K562 (cell line): ENCODE measurements around the gene ZFP92. TPM values are rescaled to one million over a fixed set of nuclear protein-coding genes. Genes with fewer than 3 reads are reported as not detected.

Experiments used
- BRD4 ChIP-seq: fragments of 200-600 bp; sonication (generic); IDR thresholded peaks from 2 replicates; pipeline ENCODE4 v1.6.1; 2017; ENCODE audit warnings: inconsistent platforms
- CBFA2T2 ChIP-seq: fragments of 450-650 bp; conservative IDR thresholded peaks from 2 replicates; pipeline ENCODE4 v1.6.1; 2017; ENCODE audit warnings: mild to moderate bottlenecking
- CBX5 ChIP-seq: IDR thresholded peaks from 2 replicates; pipeline ENCODE4 v1.6.1; 2014; ENCODE audit warnings: low read depth, borderline replicate concordance
- CEBPG ChIP-seq, 3 experiments: fragments of 200-800 bp in 1 of 3; sonication (Bioruptor generic) in 1 of 3; sonication (generic) in 1 of 3; formaldehyde crosslinking in 1 of 3; IDR thresholded peaks in 2 of 3; conservative IDR thresholded peaks in 1 of 3; 2 replicates each; pipeline versions ENCODE4 v1.6.1 to v1.8.0; 2016 to 2022; ENCODE audit warnings: missing compliant biosample characterization in 2 of 3, missing genetic modification characterization in 2 of 3, mild to moderate bottlenecking in 1 of 3, missing genetic modification reagents in 1 of 3
- CXXC5 ChIP-seq: fragments of 250-450 bp; sonication (Bioruptor Pico); IDR thresholded peaks from 2 replicates; pipeline ENCODE4 v1.8.0; 2022; ENCODE audit warnings: inconsistent platforms, mild to moderate bottlenecking, moderate library complexity
- EP400 ChIP-seq: fragments of 450-650 bp; IDR thresholded peaks from 2 replicates; pipeline ENCODE4 v1.6.1; 2017; ENCODE audit warnings: antibody characterized with exemption, mild to moderate bottlenecking, moderate library complexity
- FOXJ3 ChIP-seq: sonication (generic); formaldehyde crosslinking; IDR thresholded peaks from 2 replicates; pipeline ENCODE4 v1.4.0; 2020; ENCODE audit warnings: mild to moderate bottlenecking, missing genetic modification reagents
- JUND ChIP-seq, 2 experiments: IDR thresholded peaks; 2 replicates in 1 of 2; 3 replicates in 1 of 2; pipeline ENCODE4 v1.6.1; 2011; ENCODE audit warnings: borderline replicate concordance in 2 of 2, low read depth in 2 of 2, low read length in 2 of 2, improper control_type of control experiment in 1 of 2, missing biosample characterization in 1 of 2, missing genetic modification characterization in 1 of 2, missing genetic modification reagents in 1 of 2
- L3MBTL2 ChIP-seq: fragments of 450-650 bp; IDR thresholded peaks from 2 replicates; pipeline ENCODE4 v1.6.1; 2016; ENCODE audit warnings: mild to moderate bottlenecking, moderate library complexity
- MITF ChIP-seq: IDR thresholded peaks from 2 replicates; pipeline ENCODE4 v1.6.1; 2014; ENCODE audit warnings: antibody characterized with exemption
- RCOR1 ChIP-seq, 2 experiments: IDR thresholded peaks; 2 replicates each; pipeline ENCODE4 v1.6.1; 2012; ENCODE audit warnings: low read depth in 2 of 2, low read length in 2 of 2, borderline replicate concordance in 1 of 2, improper control_type of control experiment in 1 of 2
- TCFL5 ChIP-seq: fragments of 250-450 bp; sonication (Bioruptor Pico); conservative IDR thresholded peaks from 2 replicates; pipeline ENCODE4 v1.6.1; 2021; ENCODE audit warnings: mild to moderate bottlenecking, moderate library complexity, matching md5 sums
- TFE3 ChIP-seq: fragments of 450-650 bp; formaldehyde crosslinking; IDR thresholded peaks from 2 replicates; pipeline ENCODE4 v1.4.0; 2020; ENCODE audit warnings: mild to moderate bottlenecking, mixed read lengths
- TOE1 ChIP-seq, 2 experiments: fragments of 450-650 bp in 1 of 2; sonication (generic) in 1 of 2; formaldehyde crosslinking in 1 of 2; IDR thresholded peaks; 2 replicates each; pipeline versions ENCODE4 v1.7.1 to v1.8.0; 2016 to 2022; ENCODE audit warnings: borderline replicate concordance in 2 of 2, mild to moderate bottlenecking in 2 of 2, antibody characterized with exemption in 1 of 2, inconsistent platforms in 1 of 2, low read depth in 1 of 2, missing genetic modification reagents in 1 of 2, moderate library complexity in 1 of 2
- ZNF197 ChIP-seq: fragments of 200-800 bp; sonication (Bioruptor generic); IDR thresholded peaks from 2 replicates; pipeline ENCODE4 v1.6.1; 2016; ENCODE audit warnings: low read depth, missing genetic modification characterization, missing compliant biosample characterization
- ZNF584 ChIP-seq: fragments of 200-800 bp; sonication (Bioruptor generic); IDR thresholded peaks from 2 replicates; pipeline ENCODE4 v1.6.1; 2016; ENCODE audit warnings: low read depth, mild to moderate bottlenecking, missing genetic modification characterization, missing compliant biosample characterization
- ZNF644 ChIP-seq: fragments of 200-800 bp; sonication (Bioruptor generic); IDR thresholded peaks from 2 replicates; pipeline ENCODE4 v1.6.1; 2016; ENCODE audit warnings: low read depth, missing genetic modification characterization, missing compliant biosample characterization
- ZNF76 ChIP-seq: fragments of 250-450 bp; sonication (Bioruptor Pico); IDR thresholded peaks from 2 replicates; pipeline ENCODE4 v1.4.0; 2020; ENCODE audit warnings: mild to moderate bottlenecking, moderate library complexity, borderline replicate concordance
- ZNF766 ChIP-seq: fragments of 200-800 bp; sonication (Bioruptor generic); conservative IDR thresholded peaks from 2 replicates; pipeline ENCODE4 v1.6.1; 2016; ENCODE audit warnings: missing genetic modification characterization, missing compliant biosample characterization
- polyA plus RNA-seq, 8 experiments: library from polyadenylated mRNA; depleted of rRNA in 4 of 8; stranded (reverse) in 5 of 8; unstranded in 3 of 8; fragments of >200 nt; fragmentation: Nextera tagmentation in 2 of 8; fragmentation: Illumina TruSeq in 1 of 8; extraction: Ambion mirVana in 2 of 8; extraction: Trizol in 1 of 8; gene quantifications; 2 replicates each; pipeline versions ENCODE4 v1.2.1 to v1.2.3, GENCODE V29; 2011 to 2014; ENCODE audit warnings: inconsistent platforms in 1 of 8, missing spikeins in 1 of 8
- total RNA-seq, 7 experiments: library from RNA; depleted of rRNA in 6 of 7; stranded (reverse); fragments of >200 nt in 6 of 7; fragmentation: Illumina TruSeq in 2 of 7; extraction: Trizol in 2 of 7; gene quantifications; 2 replicates each; pipeline versions ENCODE4 v1.2.1 to v1.2.3, GENCODE V29; 2011 to 2021; ENCODE audit warnings: low replicate concordance in 1 of 7
- TF ChIP-seq, protein P1 (sequence below): fragments of 450-650 bp; conservative IDR thresholded peaks from 2 replicates; pipeline ENCODE4 v1.6.1; 2016; ENCODE audit warnings: missing genetic modification characterization, low read depth, mild to moderate bottlenecking, missing compliant biosample characterization, moderate library complexity

Gene ZFP92
- total and polyA plus RNA-seq, 9 of the 15 experiments (the other 6 are each of a cell fraction or from before 2014, with no cell fraction given): 0.32 to 3.3 (median 1.8) TPM

- TF ChIP-seq ZNF76 (0 out of 2 replicates have a peak, but pooled peaks have one; percentile 9), MITF (peak; percentile 75; the same call in 1 of the 2 replicates), CBFA2T2 (0 out of 2 replicates have a peak, but pooled peaks have one; percentile 13), CBX5 (no peak), CXXC5 (CRISPR knock-in tag) (peak; percentile 31; the same call in 1 of the 2 replicates), EP400 (peak; percentile 25; the same call in 1 of the 2 replicates), RCOR1 (IDR thresholded peaks at IDR 0.05; ENCODE audit: borderline replicate concordance in 1 of 2, low read depth in 2 of 2, low read length in 2 of 2) (peak in 1 of 2 experiments; percentile 52; a peak in 1 of 4 replicates), ZNF766 (peak; percentile 90), TOE1 (IDR thresholded peaks at IDR 0.05; ENCODE audit: borderline replicate concordance) (peak; percentile 66; the same call in 1 of the 2 replicates), TOE1 (CRISPR knock-in tag; IDR thresholded peaks at IDR 0.05; ENCODE audit: borderline replicate concordance, low read depth) (no peak), BRD4 (no peak), ZNF584 (CRISPR knock-in tag) (peak; percentile 82; the same call in 1 of the 2 replicates), ZNF197 (CRISPR knock-in tag) (peak; percentile 73; the same call in 1 of the 2 replicates), JUND (IDR thresholded peaks at IDR 0.05; ENCODE audit: borderline replicate concordance, low read depth, low read length) (0 out of 2 replicates have a peak, but pooled peaks have one; percentile 55), JUND (tag; IDR thresholded peaks at IDR 0.05; ENCODE audit: borderline replicate concordance, low read depth, low read length) (peak; percentile 54; the same call in 1 of the 3 replicates), TCFL5 (CRISPR knock-in tag) (0 out of 2 replicates have a peak, but pooled peaks have one; percentile 39), CEBPG (CRISPR knock-in tag; IDR thresholded peaks at IDR 0.05) (no peak), CEBPG (tag; conservative IDR thresholded peaks at IDR 0.05 in 1 of 2, IDR thresholded peaks at IDR 0.05 in 1 of 2) (peak; percentile 73 to 75), L3MBTL2 (peak; percentile 93), ZNF644 (tag) (peak; percentile 74; the same call in 1 of the 2 replicates), FOXJ3 (CRISPR knock-in tag) (no peak), TFE3 (CRISPR knock-in tag) (0 out of 2 replicates have a peak, but pooled peaks have one; percentile 16)
- TF ChIP-seq, protein P1, sequence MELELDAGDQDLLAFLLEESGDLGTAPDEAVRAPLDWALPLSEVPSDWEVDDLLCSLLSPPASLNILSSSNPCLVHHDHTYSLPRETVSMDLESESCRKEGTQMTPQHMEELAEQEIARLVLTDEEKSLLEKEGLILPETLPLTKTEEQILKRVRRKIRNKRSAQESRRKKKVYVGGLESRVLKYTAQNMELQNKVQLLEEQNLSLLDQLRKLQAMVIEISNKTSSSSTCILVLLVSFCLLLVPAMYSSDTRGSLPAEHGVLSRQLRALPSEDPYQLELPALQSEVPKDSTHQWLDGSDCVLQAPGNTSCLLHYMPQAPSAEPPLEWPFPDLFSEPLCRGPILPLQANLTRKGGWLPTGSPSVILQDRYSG: peak; percentile 74
Measured at GRCh38 chrX:153379971-153380581, 31.2 kb upstream of the ZFP92 start (continued).
